ENCODE results near the gene TRIM60. TPM values are rescaled to one million over a fixed set of nuclear protein-coding genes. Genes with fewer than 3 reads are reported as not detected.
A peak's percentile ranks its signal among the peaks of the same experiment; 100 is the strongest.
"Not testable (repeated sequence)": the region's sequence is repeated elsewhere in the genome, so short reads cannot be mapped to it uniquely, and the experiment has no call there.

TRIM60 gene
- not detected for total RNA-seq

- DNase-seq: no peak
Measured at GRCh38 chr4:165031436-165032211, at the start of gene TRIM60. Gene TRIM60 (plus strand): TSS chr4:165031999. CDS start chr4:165040073, 8,074 bp downstream.

- no peak for DNase-seq
Measured at GRCh38 chr4:164989471-164989870, 42.3 kb upstream of the TRIM60 start.

DNA sequence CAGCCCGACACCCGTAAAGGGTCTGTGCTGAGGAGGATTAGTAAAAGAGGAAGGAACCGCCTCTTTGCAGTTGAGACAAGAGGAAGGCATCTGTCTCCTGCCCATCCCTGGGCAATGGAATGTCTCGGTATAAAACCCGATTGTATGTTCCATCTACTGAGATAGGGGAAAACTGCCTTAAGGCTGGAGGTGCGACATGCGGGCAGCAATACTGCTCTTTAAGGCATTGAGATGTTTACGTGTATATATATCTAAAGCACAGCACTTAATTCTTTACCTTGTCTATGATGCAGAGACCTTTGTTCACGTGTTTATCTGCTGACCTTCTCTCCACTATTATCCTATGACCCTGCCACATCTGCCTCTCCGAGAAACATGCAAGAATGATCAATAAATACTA is 41.0 kb upstream of the TRIM60 start:
- not testable (repeated sequence) for DNase-seq

DNA sequence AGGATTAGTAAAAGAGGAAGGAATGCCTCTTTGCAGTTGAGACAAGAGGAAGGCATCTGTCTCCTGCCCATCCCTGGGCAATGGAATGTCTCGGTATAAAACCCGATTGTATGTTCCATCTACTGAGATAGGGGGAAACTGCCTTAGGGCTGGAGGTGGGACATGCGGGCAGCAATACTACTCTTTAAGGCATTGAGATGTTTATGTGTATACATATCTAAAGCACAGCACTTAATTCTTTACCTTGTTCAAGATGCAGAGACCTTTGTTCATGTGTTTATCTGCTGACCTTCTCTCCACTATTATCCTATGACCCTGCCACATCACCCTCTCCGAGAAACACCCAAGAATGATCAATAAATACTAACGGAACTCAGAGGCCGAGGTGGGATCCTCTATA is 35.7 kb upstream of the TRIM60 start:
- DNase-seq: not testable (repeated sequence)

- peak; percentile 14 for DNase-seq
Measured at GRCh38 chr4:164997324-164997723, 34.5 kb upstream of the TRIM60 start.

- no peak for DNase-seq
Measured at GRCh38 chr4:164997941-164998340, 33.9 kb upstream of the TRIM60 start.

GRCh38 chr4:164998526-164999080 is 33.2 kb upstream of the TRIM60 start:
- not testable (repeated sequence) for DNase-seq

- not testable (repeated sequence) for DNase-seq
Measured at GRCh38 chr4:165001957-165002356, 29.8 kb upstream of the TRIM60 start.

DNA sequence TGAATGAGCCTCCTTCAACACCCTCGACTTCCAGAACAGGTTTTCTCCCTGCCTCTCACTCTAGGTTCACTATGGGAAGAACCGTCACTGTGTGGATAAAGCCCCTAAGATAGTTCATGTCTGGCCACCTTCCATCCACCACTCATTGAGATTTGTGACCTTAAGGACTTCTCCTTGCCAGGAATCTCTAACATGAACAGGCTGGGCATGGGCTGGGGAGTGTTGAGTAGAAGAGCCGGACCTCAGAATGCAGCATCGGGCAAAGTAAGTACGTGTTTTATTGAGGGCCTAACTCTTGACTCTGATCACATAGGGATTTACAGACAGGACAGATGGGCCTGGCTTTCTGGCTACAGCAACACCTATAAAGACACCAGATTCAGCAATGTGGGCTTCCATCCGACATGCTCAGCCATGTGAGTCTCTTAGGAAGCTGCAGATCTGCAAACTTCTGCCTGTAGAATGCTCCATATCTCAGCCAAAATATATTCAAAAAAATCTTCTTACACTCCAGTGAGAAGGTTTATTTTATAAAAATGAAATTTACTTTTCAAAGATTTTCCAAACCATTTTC is 26.4 kb upstream of the TRIM60 start:
- no peak for DNase-seq

GRCh38 chr4:165006456-165006855 is 25.3 kb upstream of the TRIM60 start:
- DNase-seq: no peak

- no peak for DNase-seq
Measured at GRCh38 chr4:165006886-165007285, 24.9 kb upstream of the TRIM60 start.

DNA sequence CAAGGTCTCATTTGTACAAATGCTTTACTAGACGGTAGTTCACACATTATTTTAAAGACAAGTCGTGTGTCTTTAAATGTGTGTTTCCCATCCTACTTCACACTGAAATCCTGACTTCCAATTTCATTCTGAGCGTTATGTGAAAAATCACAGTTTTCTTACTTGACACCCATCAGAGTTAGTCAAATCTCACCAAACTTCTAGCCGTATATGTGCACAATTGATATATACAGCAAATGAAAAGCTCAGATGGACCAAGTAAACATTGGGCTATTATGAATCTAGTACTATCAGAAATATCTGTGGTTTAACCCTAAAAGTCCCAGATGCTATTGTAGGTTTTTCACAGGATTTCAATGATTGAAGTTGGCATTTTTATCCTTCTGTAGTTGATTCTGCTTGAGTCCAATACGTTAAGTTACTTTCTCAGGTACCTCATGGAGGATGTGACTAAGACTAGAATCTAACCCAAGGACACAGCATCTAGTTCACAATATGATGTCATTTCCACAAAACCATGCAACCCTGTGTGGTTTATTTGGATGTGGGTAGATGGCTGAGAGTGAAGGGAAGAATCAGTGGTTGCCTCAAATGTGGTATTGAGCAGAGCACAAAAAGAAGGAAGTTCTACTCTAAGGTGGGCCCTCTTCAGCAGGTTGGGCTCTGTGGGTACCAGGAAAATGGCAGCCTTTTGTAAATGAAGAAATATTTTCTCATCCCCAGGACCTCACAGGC is 22.1 kb upstream of the TRIM60 start:
- no peak for DNase-seq

DNA sequence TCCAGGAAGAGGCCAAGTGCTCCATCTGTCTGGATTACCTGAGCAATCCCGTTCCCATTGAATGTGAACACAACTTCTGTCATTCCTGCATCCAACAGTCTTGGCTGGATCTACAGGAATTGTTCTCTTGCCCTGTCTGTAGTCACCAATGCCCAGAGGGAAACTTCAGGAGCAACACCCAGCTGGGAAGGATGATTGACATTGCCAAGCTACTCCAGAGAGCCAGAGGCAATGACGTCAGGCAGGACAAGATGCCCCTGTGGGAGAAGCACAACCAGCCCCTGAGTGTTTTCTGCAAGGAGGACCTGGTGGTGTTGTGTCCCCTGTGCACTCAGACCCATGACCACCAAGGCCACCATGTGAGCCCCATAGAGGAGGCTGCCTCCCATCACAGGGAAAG is 21.3 kb upstream of the TRIM60 start:
- DNase-seq: no peak

GRCh38 chr4:165010991-165011390 is 20.8 kb upstream of the TRIM60 start:
- no peak for DNase-seq

DNA sequence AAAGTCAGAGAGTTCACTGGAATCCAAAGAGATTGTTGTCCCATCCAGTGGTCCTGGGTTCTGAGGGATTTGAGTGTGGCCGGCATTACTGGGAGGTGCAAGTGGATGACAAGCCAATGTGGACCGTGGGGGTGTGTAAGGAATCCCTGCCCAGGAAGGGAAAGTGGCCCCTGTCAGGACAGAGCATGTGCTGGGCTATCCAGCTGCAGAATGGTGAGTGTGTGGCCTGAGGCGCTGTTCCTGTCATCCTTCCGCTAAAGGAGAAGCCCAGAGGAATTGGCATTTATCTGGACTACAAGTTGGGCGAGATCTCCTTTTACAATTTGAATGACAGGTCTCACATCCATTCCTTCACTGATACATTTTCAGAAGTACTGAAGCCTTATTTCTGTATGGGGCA is 20.4 kb upstream of the TRIM60 start:
- no peak for DNase-seq

DNA sequence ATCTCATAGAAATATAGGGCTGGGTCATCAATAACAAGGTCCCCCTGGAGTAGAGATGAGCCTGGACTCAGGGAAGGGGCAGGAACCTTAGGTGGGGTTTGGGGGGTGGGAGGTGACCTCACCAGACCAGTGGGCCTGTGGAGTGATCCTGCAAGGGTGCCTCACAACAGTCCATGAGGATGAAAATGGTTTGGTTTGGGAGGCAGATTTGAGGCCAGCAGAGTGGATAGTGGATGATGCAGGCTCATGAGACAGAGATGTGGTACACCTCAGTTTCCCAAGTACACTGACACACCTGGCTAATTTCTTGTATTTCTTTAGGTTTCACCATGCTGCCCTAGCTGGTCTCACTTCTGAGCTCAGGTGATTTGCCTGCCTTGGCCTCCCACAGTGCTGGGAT is 18.1 kb upstream of the TRIM60 start:
- DNase-seq: no peak

DNA sequence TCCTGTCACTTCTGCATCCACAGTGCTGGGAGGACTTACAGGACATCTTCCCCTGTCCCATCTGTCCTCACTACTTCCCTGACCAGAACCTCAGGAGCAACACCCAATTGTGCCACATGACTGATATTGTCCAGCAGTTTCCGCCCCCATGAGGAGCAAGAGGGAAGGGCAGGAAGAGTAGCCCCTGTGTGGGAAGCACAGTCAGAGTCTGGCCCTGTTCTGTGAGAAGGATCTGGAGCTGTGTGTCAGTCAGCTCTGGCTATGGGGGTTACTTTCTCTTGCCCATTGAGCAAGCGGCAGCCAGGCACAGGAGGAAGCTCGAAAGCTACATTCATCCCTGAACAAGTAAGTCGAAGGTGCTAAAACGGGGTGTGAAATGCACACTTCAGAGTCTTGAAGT is 14.8 kb upstream of the TRIM60 start:
- DNase-seq: no peak

DNA sequence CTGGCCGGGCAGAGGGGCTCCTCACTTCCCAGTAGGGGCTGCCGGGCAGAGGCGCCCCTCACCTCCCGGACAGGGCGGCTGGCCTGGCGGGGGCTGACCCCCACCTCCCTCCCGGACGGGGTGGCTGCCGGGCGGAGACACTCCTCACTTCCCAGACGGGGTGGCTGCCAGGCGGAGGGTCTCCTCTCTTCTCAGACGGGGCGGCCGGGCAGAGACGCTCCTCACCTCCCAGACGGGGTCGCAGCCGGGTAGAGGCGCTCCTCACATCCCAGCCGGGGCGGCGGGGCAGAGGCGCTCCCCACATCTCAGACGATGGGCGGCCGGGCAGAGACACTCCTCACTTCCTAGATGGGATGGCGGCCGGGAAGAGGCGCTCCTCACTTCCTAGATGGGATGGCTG is 11.8 kb upstream of the TRIM60 start:
- DNase-seq: not testable (repeated sequence)

- DNase-seq: not testable (repeated sequence)
Measured at GRCh38 chr4:165025782-165026181, 6.0 kb upstream of the TRIM60 start.

DNA sequence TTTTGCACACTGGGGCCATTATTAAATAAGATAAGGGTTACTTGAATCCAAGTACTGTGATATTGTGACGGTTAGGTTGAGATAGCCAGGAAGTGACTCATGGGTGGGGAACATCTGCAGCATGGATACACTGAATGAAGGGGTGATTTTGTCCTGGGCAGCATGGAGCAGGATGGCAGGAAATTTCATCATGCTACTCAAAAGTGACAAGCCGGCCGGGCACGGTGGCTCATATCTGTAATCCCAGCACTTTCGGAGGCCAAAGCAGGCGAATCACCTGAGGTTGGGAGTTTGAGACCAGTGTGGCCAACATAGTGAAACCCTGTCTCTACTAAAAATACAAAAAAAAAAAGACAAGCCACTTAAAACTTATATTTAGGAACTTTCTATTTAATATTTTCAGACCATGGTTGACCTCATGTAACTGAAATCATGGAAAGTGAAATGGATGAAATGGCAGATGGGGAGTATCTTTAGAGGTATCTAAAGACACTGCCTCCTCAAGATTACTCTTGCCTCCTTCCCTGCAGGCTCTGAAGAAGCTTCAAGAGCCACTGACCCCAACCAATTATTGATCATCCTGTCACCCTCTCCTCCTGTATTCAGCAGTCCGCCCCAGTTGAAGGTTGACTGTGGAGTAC is 3.9 kb upstream of the TRIM60 start:
- no peak for DNase-seq

DNA sequence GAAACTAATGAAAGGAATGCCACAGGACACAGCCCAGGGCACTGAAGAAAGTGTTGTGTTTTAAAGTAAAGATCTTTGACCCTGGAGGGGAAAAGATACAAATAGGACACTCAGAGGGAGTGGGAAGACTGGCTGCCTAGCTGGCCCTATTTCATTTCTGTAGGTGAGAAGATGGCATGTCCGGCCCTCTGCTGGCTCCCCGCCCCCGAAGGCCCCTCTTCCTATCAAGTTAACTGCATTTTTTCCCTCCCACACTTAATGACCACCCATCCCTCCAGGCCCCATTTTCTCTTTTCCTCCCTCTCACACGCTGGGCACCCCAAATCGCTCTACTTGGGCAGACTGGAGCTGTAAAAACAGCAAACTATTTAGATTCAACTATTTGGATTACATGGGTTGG is 16.4 kb downstream of the TRIM60 start:
- DNase-seq: no peak

- no peak for DNase-seq
Measured at GRCh38 chr4:165052627-165053026, 20.8 kb downstream of the TRIM60 start.

- no peak for DNase-seq
Measured at GRCh38 chr4:165053645-165054044, 21.8 kb downstream of the TRIM60 start, which contains the start of gene TRIM75. Gene TRIM75 (plus strand): TSS chr4:165053866. CDS start chr4:165059148, 5,282 bp downstream.

Data from tongue (tissue), 2 donors.